Fibroblast of lung (primary cell): ENCODE results near the gene OTUB1.
"Not testable (repeated sequence)": the region's sequence is repeated elsewhere in the genome, so short reads cannot be mapped to it uniquely, and the experiment has no call there.

Source experiments
- CTCF ChIP-seq, 2 donors: IDR thresholded peaks in 1 of 2; conservative IDR thresholded peaks in 1 of 2; 1 replicate in 1 of 2; 2 replicates in 1 of 2; pipeline ENCODE4 v1.5.1; 2011 to 2012; ENCODE audit warnings: low read length in 2 of 2, control low read depth in 1 of 2, inconsistent platforms in 1 of 2, low read depth in 1 of 2, mild to moderate bottlenecking in 1 of 2
- EZH2 ChIP-seq: IDR thresholded peaks from 2 replicates; pipeline ENCODE4 v1.5.1; 2012; ENCODE audit warnings: low read length, control low read depth, mild to moderate bottlenecking; ENCODE audit errors: missing control alignments

GRCh38 chr11:64047373-64047772 is 61.1 kb downstream of the OTUB1 start:
- TF ChIP-seq EZH2; CTCF (conservative IDR thresholded peaks at IDR 0.05 in 1 of 2, IDR thresholded peaks at IDR 0.05 in 1 of 2; ENCODE audit: low read depth in 1 of 2, low read length in 2 of 2): not testable (repeated sequence)
